Activated T-helper 1 cell treated with anti-CD3 and anti-CD28 coated beads, Interleukin-12 subunit alpha, Interleukin-12 subunit beta, Interleukin-2, Interleukin-4 antibody, amounts not matched to agents 30 ng/mL and 10 ng/mL and 1 ng/mL, durations not matched to agents 14 hours and 24 hours and 36 hours (primary cell): ENCODE data around the gene RTN4RL2. TPM values are rescaled to one million over a fixed set of nuclear protein-coding genes. Genes with fewer than 3 reads are reported as not detected.

Experiments
- DNase-seq: peaks from one replicate; pipeline ENCODE4 v3.0.0; 2021; ENCODE audit warnings: low spot score
- H3K27ac Mint-ChIP-seq: one replicate; pipeline ENCODE4 v1.8.0; 2021; ENCODE audit warnings: mild to moderate bottlenecking, mixed read lengths
- H3K27me3 Mint-ChIP-seq: one replicate; pipeline ENCODE4 v1.8.0; 2022; ENCODE audit warnings: mild to moderate bottlenecking, moderate library complexity, mixed read lengths; ENCODE audit not compliant: insufficient read depth
- H3K36me3 Mint-ChIP-seq: one replicate; pipeline ENCODE4 v1.8.0; 2021; ENCODE audit warnings: low read depth, mixed read lengths
- H3K4me1 Mint-ChIP-seq: one replicate; pipeline ENCODE4 v1.8.0; 2021; ENCODE audit warnings: low read depth, mixed read lengths
- H3K4me3 Mint-ChIP-seq: one replicate; pipeline ENCODE4 v1.8.0; 2021; ENCODE audit warnings: mild to moderate bottlenecking, moderate library complexity, mixed read lengths
- H3K9me3 Mint-ChIP-seq: one replicate; pipeline ENCODE4 v1.8.0; 2021; ENCODE audit warnings: mixed read lengths
- intact Hi-C: fragments of 100-400 bp; cut with micrococcal nuclease; formaldehyde crosslinking; loops from one replicate; pipeline ENCODE4 v1.15.1; 2024
- total RNA-seq: library from RNA; stranded (reverse); gene quantifications from 2 replicates; pipeline ENCODE4 v1.2.3, GENCODE V29; 2022

Gene RTN4RL2
- 0.54 TPM in 1 of 2 replicates, not detected in the other for total RNA-seq

- DNase-seq = no peak
- no peaks in the 10 kb centered on the region for H3K36me3 Mint-ChIP-seq
- H3K4me1 Mint-ChIP-seq = peaks cover 41% of the 10 kb centered on the region
- intact Hi-C loops = loop anchor here (1.0 to 5.0 kb wide), 3 partner anchors 15 to 52 kb away; partner anchors contain the start of gene SLC43A3
- peaks cover 60% of the 10 kb centered on the region for H3K27me3 Mint-ChIP-seq
- H3K4me3 Mint-ChIP-seq = peak within 1 kb of the TSS; percentile 82
- no peaks in the 10 kb centered on the region for H3K9me3 Mint-ChIP-seq
- no peak within 1 kb of the TSS for H3K27ac Mint-ChIP-seq
These were observed at the start of gene RTN4RL2 for GRCh38 chr11:57460022-57460757. TSS of gene RTN4RL2 (plus strand) at chr11:57460528. CDS start at chr11:57460866, 338 bp downstream.

GRCh38 chr11:57413681-57414080, 46.6 kb upstream of the RTN4RL2 start:
- no peak for DNase-seq
- no peak overlapping the region for H3K4me3 Mint-ChIP-seq
- intact Hi-C loops = no loop called here
- H3K27ac Mint-ChIP-seq = peak overlapping the region; percentile 2
- H3K27me3 Mint-ChIP-seq = no peaks in the 10 kb centered on the region
- H3K4me1 Mint-ChIP-seq = peaks cover 18% of the 10 kb centered on the region
- H3K36me3 Mint-ChIP-seq = peaks cover 58% of the 10 kb centered on the region
- H3K9me3 Mint-ChIP-seq = no peaks in the 10 kb centered on the region

- no peaks in the 10 kb centered on the region for H3K9me3 Mint-ChIP-seq
- H3K36me3 Mint-ChIP-seq = peaks cover 60% of the 10 kb centered on the region
- peak overlapping the region; percentile 47 for H3K4me3 Mint-ChIP-seq
- intact Hi-C loops = no loop called here
- DNase-seq = no peak
- no peak overlapping the region for H3K27ac Mint-ChIP-seq
- no peaks in the 10 kb centered on the region for H3K27me3 Mint-ChIP-seq
- peaks cover 18% of the 10 kb centered on the region for H3K4me1 Mint-ChIP-seq
These were observed 45.6 kb upstream of the RTN4RL2 start for GRCh38 chr11:57414612-57415212.

GRCh38 chr11:57416436-57416835, 43.9 kb upstream of the RTN4RL2 start:
- Mint-ChIP-seq H3K4me3 (no peak overlapping the region), H3K27ac (no peak overlapping the region), H3K36me3 (peaks cover 65% of the 10 kb centered on the region), H3K27me3 (no peaks in the 10 kb centered on the region), H3K4me1 (peaks cover 19% of the 10 kb centered on the region), H3K9me3 (no peaks in the 10 kb centered on the region)
- intact Hi-C loops = no loop called here
- DNase-seq = no peak

- H3K4me3 Mint-ChIP-seq = no peak overlapping the region
- no peak overlapping the region for H3K27ac Mint-ChIP-seq
- peaks cover 21% of the 10 kb centered on the region for H3K4me1 Mint-ChIP-seq
- intact Hi-C loops = no loop called here
- no peaks in the 10 kb centered on the region for H3K9me3 Mint-ChIP-seq
- peaks cover 67% of the 10 kb centered on the region for H3K36me3 Mint-ChIP-seq
- no peaks in the 10 kb centered on the region for H3K27me3 Mint-ChIP-seq
- DNase-seq = no peak
These were observed 43.3 kb upstream of the RTN4RL2 start for GRCh38 chr11:57417056-57417455.

GRCh38 chr11:57418131-57418530, 42.2 kb upstream of the RTN4RL2 start:
- Mint-ChIP-seq H3K4me1 (peaks cover 32% of the 10 kb centered on the region), H3K27ac (no peak overlapping the region), H3K27me3 (no peaks in the 10 kb centered on the region), H3K9me3 (no peaks in the 10 kb centered on the region), H3K4me3 (no peak overlapping the region), H3K36me3 (peaks cover 73% of the 10 kb centered on the region)
- intact Hi-C loops = no loop called here
- DNase-seq = no peak

- Mint-ChIP-seq H3K4me3 (no peak overlapping the region), H3K9me3 (no peaks in the 10 kb centered on the region), H3K27me3 (no peaks in the 10 kb centered on the region), H3K4me1 (peaks cover 32% of the 10 kb centered on the region), H3K36me3 (peaks cover 67% of the 10 kb centered on the region), H3K27ac (no peak overlapping the region)
- intact Hi-C loops = no loop called here
- no peak for DNase-seq
These were observed 41.2 kb upstream of the RTN4RL2 start for GRCh38 chr11:57419146-57419545.

- H3K4me3 Mint-ChIP-seq = no peak overlapping the region
- intact Hi-C loops = loop anchor here (10.0 kb wide), 1 partner anchor 1104 kb away; no protein-coding TSS in a partner anchor
- no peak for DNase-seq
- H3K4me1 Mint-ChIP-seq = peaks cover 47% of the 10 kb centered on the region
- H3K9me3 Mint-ChIP-seq = no peaks in the 10 kb centered on the region
- H3K36me3 Mint-ChIP-seq = peaks cover 64% of the 10 kb centered on the region
- H3K27me3 Mint-ChIP-seq = no peaks in the 10 kb centered on the region
- H3K27ac Mint-ChIP-seq = no peak overlapping the region
These were observed 39.3 kb upstream of the RTN4RL2 start for GRCh38 chr11:57421066-57421465.

- no peak for DNase-seq
- intact Hi-C loops = loop anchor here (10.0 kb wide), 1 partner anchor 1103 kb away; no protein-coding TSS in a partner anchor
- Mint-ChIP-seq H3K9me3 (no peaks in the 10 kb centered on the region), H3K36me3 (peaks cover 67% of the 10 kb centered on the region), H3K27ac (no peak overlapping the region), H3K4me3 (no peak overlapping the region), H3K4me1 (peaks cover 53% of the 10 kb centered on the region), H3K27me3 (no peaks in the 10 kb centered on the region)
These were observed 38.5 kb upstream of the RTN4RL2 start for GRCh38 chr11:57421805-57422204.

- Mint-ChIP-seq H3K27me3 (no peaks in the 10 kb centered on the region), H3K4me1 (peaks cover 60% of the 10 kb centered on the region), H3K9me3 (no peaks in the 10 kb centered on the region), H3K27ac (peak overlapping the region; percentile 10), H3K36me3 (peaks cover 59% of the 10 kb centered on the region), H3K4me3 (peak overlapping the region; percentile 13)
- intact Hi-C loops = loop anchor here (10.0 kb wide), 1 partner anchor 1102 kb away; no protein-coding TSS in a partner anchor
- no peak for DNase-seq
These were observed 37.7 kb upstream of the RTN4RL2 start for GRCh38 chr11:57422669-57423068.

- peaks cover 49% of the 10 kb centered on the region for H3K36me3 Mint-ChIP-seq
These were observed 36.1 kb upstream of the RTN4RL2 start for GRCh38 chr11:57424137-57424791.

GRCh38 chr11:57424792-57425564, 35.4 kb upstream of the RTN4RL2 start:
- Mint-ChIP-seq H3K27ac (peak overlapping the region; percentile 85), H3K4me3 (peak overlapping the region; percentile 90), H3K9me3 (no peaks in the 10 kb centered on the region), H3K4me1 (peaks cover 60% of the 10 kb centered on the region), H3K36me3 (peaks cover 46% of the 10 kb centered on the region), H3K27me3 (peaks cover 3% of the 10 kb centered on the region)
- peak; percentile 72 for DNase-seq
- intact Hi-C loops = loop anchor here (1.0 to 10.0 kb wide), 12 partner anchors 19 to 1152 kb away; partner anchors contain the start of genes LPXN, SELENOH, YPEL4 and ZFP91

More at GRCh38 chr11:57424137-57424791, 36.1 kb upstream of the RTN4RL2 start:
- intact Hi-C loops = loop anchor here (1.0 to 10.0 kb wide), 7 partner anchors 33 to 1101 kb away; partner anchors contain the start of gene YPEL4
- Mint-ChIP-seq H3K27me3 (peaks cover 3% of the 10 kb centered on the region), H3K4me1 (peaks cover 62% of the 10 kb centered on the region), H3K4me3 (peak overlapping the region; percentile 90), H3K9me3 (no peaks in the 10 kb centered on the region), H3K27ac (peak overlapping the region; percentile 85)
- DNase-seq = no peak
